Epithelial cell of proximal tubule (primary cell): Measurements from ENCODE around the gene C11orf24. TPM values are rescaled to one million over a fixed set of nuclear protein-coding genes. Genes with fewer than 3 reads are reported as not detected.

ENCODE experiments used
- DNase-seq: peaks from one replicate; pipeline ENCODE4 v3.0.0-alpha.2; 2011; ENCODE audit warnings: low read depth
- H3K4me3 ChIP-seq: 2 replicates; pipeline ENCODE4 v1.5.1; 2011; ENCODE audit warnings: low read depth, mild to moderate bottlenecking, low read length
- total RNA-seq: library from RNA; depleted of rRNA; stranded (reverse); fragments of >200 nt; gene quantifications from 2 replicates; pipeline ENCODE4 v1.2.3, GENCODE V29; 2015
- TF ChIP-seq, protein P1 (sequence below): conservative IDR thresholded peaks from 2 replicates; pipeline ENCODE4 v1.5.1; 2012; ENCODE audit warnings: low read depth, mild to moderate bottlenecking, low read length

Gene C11orf24
- total RNA-seq, 1 donor from 2014 or later, result 46.4 TPM

DNA sequence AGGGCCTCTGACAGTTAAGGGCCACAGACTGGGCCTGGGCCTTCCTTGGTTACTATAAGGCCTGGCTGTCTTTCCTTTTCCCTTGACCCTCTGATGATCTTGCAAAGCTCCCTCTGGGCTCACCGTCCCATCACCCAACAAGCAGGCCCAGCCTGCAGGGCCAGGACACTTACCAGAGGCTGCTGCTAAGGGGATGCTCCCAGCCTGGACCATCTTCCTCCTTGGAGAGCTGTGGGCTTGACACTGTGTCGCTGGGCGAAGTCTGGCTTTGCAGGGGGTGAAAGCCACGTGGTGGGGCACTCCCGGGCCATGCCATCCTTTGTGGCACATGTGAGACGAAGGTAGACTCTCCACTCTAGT, 3.9 kb downstream of the C11orf24 start:
- no peak for DNase-seq
- no peak overlapping the region for H3K4me3 ChIP-seq
- TF ChIP-seq, protein P1, sequence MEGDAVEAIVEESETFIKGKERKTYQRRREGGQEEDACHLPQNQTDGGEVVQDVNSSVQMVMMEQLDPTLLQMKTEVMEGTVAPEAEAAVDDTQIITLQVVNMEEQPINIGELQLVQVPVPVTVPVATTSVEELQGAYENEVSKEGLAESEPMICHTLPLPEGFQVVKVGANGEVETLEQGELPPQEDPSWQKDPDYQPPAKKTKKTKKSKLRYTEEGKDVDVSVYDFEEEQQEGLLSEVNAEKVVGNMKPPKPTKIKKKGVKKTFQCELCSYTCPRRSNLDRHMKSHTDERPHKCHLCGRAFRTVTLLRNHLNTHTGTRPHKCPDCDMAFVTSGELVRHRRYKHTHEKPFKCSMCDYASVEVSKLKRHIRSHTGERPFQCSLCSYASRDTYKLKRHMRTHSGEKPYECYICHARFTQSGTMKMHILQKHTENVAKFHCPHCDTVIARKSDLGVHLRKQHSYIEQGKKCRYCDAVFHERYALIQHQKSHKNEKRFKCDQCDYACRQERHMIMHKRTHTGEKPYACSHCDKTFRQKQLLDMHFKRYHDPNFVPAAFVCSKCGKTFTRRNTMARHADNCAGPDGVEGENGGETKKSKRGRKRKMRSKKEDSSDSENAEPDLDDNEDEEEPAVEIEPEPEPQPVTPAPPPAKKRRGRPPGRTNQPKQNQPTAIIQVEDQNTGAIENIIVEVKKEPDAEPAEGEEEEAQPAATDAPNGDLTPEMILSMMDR, result no peak

DNA sequence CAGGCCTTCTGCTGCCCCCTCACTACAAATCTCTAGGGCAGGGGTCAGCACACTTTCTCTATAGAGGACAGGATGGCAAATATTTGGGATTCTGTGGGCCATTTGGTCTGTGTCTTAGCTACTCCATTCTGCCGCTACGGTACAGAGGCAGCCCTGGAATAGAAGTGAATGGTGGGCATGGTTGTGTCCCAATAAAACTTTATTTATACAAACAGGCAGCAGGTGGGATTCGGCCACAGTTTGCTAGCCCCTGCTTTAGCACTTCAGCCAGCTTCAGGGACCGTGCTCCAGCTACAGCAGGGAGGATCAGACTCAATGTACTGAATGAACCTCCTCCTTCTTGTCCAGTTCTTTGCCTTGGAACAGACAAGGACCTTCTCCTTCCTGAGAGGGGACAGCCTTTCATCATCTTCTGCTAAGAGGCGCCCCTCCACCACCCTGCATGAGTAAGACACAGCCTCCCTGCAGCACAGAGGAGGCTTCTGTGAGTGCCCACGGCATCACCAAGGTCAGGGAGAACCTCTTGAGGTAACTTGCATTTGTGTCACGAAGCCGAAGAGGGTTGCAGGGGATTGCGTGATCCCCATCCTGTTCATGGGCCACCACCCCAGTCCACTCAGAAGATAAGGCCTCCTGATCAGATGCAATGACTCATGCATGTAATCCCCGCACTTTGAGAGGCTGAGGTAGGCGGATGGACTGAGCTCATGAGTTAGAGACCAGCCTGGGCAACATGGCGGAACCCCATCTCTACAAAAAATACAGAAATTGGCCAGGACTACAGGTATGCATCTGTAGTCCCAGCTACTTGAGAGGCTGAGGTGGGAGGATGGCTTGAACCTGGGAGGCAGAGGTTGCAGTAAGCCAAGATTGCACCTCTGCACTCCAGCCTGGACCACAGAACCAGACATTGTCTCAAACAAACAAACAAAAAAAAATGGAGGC, 4.6 kb downstream of the C11orf24 start:
- no peak for DNase-seq
- no peak overlapping the region for H3K4me3 ChIP-seq
- TF ChIP-seq, protein P1, result no peak

DNA sequence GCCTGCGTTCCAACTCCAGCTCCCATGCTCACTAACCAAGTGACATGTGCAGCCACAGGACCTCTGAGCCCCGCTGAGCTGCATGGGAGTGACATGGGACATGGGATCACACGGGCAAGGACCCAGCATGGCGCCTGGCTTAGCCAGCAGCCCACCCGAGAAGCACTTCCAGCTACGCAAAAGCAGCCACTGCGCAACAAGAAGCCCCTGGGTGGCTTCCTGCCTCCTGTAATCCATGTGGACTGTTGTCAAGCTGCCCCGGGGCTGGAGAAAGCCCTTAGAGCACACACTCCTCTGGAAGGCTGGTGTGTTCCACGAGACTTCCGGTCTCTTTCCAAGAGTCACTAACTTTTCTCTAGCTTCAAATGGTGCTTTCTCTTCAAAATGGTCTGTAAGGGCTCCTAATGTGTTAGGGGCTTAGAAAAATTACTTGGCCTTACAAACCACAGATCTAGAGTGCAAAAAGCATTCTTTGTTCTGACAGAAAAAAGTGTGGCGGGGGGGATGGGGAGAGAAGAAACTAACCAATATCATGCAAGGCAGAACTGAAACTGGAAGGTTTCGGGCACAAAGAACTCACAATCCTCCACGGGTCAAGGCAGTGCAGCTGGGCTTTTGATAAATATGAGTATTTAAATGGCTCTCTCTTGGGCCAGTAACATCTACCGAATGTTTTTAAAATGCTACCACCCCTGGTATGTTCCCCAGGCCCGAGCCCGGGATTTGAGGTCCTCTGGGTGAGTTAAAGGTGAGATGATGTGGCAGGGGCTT, 5.5 kb downstream of the C11orf24 start:
- TF ChIP-seq, protein P1, result no peak
- no peak for DNase-seq

DNA sequence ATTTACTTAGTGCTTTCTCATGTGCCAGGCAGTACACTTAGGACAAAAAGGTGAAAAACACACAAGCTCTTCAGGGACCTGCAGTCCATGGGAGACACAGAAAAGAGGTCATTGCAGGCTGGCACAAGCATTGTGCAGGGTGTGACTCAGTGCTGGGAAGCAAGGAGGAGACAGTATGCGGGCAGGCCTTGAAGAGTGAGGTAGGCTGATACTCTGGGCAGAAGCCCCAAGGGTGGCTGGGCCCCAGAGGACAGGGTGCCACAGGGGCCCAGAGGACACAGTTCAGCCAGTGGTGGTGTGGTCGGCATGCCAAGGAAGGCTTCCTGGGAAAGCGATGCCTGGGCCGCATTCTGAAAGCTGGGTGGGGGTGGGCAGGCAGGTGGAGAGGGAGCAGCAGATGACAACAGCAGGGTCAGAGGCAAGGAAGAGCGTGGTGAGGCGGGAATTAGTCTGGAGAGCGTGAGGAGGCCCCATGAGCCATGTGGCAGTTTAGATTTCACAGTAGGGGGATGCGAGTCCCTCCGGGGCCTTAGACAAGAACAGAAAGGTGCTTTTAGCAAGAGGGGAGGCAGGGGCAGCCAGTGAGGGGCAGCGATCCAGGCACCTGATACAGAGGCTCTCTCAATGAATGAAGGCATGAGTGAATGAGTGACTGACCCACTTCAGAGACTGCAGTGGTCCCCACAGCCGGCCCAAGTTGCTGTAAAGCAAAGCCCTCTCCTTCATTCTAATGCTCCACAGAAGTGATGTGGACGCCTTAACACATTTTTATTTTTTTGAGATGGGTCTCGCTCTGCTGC, 6.8 kb downstream of the C11orf24 start:
- DNase-seq, result no peak
- H3K4me3 ChIP-seq, result no peak overlapping the region
- TF ChIP-seq, protein P1, result no peak

More for the DNA sequence above, 5.5 kb downstream of the C11orf24 start:
- H3K4me3 ChIP-seq, result no peak overlapping the region

DNA sequence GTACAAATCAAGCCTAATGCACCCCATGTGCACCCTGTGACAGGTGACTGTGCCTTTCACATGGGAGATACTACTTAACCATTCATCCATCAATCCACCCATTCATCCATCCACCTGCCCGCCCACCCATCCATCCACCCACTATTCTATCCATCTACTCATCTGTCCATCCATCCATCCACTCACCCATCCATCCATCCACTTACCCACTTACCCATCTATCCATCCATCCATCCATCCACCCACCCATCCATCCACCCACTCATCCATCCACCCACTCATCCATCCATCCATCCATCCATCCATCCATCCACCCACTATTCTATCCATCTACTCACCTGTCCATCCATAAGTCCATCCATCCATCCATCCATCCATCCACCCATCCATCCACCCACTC, 7.5 kb downstream of the C11orf24 start:
- DNase-seq, result no peak
- H3K4me3 ChIP-seq, result no peak overlapping the region
- TF ChIP-seq, protein P1, result no peak

DNA sequence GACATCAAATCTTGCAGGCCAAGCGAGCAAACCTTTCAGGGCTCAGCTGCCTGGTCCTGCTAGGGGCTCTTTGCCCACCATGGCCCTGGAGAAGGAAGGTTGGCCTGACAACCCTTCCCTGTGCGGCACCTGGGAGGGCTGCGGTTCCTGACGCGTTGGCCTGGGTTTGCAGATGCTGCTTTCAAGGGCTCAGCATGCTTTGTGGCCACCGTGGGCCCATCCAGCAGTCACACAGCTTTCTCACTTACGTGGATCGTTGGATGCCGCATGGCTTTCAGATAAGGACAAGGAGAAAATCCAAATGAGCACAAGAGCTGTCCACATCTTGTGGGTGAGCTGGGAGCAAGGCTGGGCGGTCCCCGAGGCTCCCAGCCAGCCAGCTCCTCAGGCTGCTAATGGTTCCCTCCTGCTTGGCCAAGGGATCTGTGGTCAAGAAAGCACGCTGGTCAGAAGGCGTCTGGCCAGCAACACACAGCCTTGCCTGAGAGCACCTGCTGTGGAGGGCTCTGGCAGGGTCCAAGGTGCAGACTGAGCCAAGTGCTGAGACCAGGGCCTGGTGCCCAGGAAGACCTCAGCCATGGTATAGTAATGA, 8.2 kb downstream of the C11orf24 start:
- TF ChIP-seq, protein P1, result no peak
- no peak overlapping the region for H3K4me3 ChIP-seq
- no peak for DNase-seq
